Measurements from ENCODE around the gene VCAM1.

GRCh38 chr1:100703716-100704115 lies 15.8 kb upstream of the VCAM1 start:
- TF ChIP-seq NR2C2 (CRISPR knock-in tag; IDR thresholded peaks at IDR 0.05) (no peak), ATF2 (CRISPR knock-in tag; IDR thresholded peaks at IDR 0.05; ENCODE audit: borderline replicate concordance, low read depth) (no peak), CREM (CRISPR knock-in tag; IDR thresholded peaks at IDR 0.05) (no peak), CTCF (IDR thresholded peaks at IDR 0.05) (no peak), SP1 (CRISPR knock-in tag; conservative IDR thresholded peaks at IDR 0.05) (no peak), FOXJ3 (CRISPR knock-in tag; IDR thresholded peaks at IDR 0.05; ENCODE audit: borderline replicate concordance) (no peak), ZNF263 (CRISPR knock-in tag; IDR thresholded peaks at IDR 0.05; ENCODE audit: low read depth) (no peak), STAT6 (CRISPR knock-in tag; conservative IDR thresholded peaks at IDR 0.05; ENCODE audit: low read depth) (no peak), MXD4 (CRISPR knock-in tag; IDR thresholded peaks at IDR 0.05; ENCODE audit: borderline replicate concordance) (no peak)
